ENCODE measurements around the gene USP31. TPM values are rescaled to one million over a fixed set of nuclear protein-coding genes. Genes with fewer than 3 reads are reported as not detected.

Gene USP31
- total RNA-seq, 1 experiment from 2014 or later = 3.5 TPM

DNA sequence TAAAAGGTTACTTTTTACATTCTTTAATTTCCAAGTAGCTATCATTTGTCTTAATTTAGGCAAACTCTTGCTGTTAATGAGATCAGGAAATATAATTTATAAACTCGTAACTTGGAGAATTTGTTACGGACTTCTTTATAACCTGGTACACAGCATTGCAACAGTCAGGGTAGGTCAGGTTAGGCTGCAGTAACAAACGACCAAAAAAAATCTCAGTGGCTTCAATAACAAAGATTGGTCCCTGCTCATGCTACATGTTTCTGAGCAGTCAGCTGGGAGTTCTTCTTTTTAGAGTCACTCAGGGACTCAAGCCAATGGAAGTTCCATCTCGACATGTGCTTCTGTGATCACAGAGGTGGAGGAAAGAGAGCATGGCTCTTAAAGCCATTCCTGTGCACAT is 110.1 kb downstream of the USP31 start:
- H3K9me3 ChIP-seq (ENCODE audit: low read length) = no peaks in the 10 kb centered on the region
- no peaks in the 10 kb centered on the region for H3K27me3 ChIP-seq (ENCODE audit: low read length)
- H3K4me3 ChIP-seq (ENCODE audit: low read length) = no peak overlapping the region
- no peaks in the 10 kb centered on the region for H4K20me1 ChIP-seq (ENCODE audit: insufficient read depth, low read depth, low read length)
- H3K36me3 ChIP-seq (ENCODE audit: insufficient read depth, low read length) = no peaks in the 10 kb centered on the region
- H3K27ac ChIP-seq (ENCODE audit: low read length) = no peak overlapping the region
- no peaks in the 10 kb centered on the region for H3K9me2 ChIP-seq (replicated peaks; ENCODE audit: insufficient read depth, low read length)
- H3K79me2 ChIP-seq (ENCODE audit: low read length) = no peaks in the 10 kb centered on the region
- H3K9ac ChIP-seq (ENCODE audit: low read length) = no peak overlapping the region
- no peak overlapping the region for H2AFZ ChIP-seq (ENCODE audit: low read length)
- H3K4me2 ChIP-seq (ENCODE audit: low read depth, low read length, poor library complexity, severe bottlenecking) = no peak overlapping the region
- H3K4me1 ChIP-seq (ENCODE audit: low read length) = no peaks in the 10 kb centered on the region
- no peak for DNase-seq

DNA sequence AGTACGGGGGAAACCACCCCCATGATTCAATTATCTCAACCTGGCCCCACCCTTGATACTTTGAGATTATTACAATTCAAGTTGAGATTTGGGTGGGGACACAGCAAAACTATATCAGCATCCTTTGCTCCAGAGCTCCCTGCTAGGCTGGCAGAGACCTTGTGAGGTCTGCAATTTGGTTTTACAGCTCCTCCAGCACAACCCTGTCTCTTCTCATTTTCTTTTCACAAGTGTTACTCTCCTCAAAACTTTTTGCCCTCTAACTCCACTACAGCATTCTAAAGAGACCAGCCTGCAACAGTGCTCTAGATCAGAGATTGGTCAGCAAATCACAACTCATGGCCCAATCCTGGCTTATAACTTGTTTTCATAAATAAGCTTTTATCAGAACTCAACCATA is 114.0 kb downstream of the USP31 start:
- Histone ChIP-seq H3K9ac (ENCODE audit: low read length) (no peak overlapping the region), H3K4me3 (ENCODE audit: low read length) (no peak overlapping the region), H3K9me3 (ENCODE audit: low read length) (peaks cover 6% of the 10 kb centered on the region; the same call in 1 of the 2 replicates), H3K9me2 (replicated peaks; ENCODE audit: insufficient read depth, low read length) (no peaks in the 10 kb centered on the region), H3K27me3 (ENCODE audit: low read length) (no peaks in the 10 kb centered on the region), H4K20me1 (ENCODE audit: insufficient read depth, low read depth, low read length) (no peaks in the 10 kb centered on the region), H3K79me2 (ENCODE audit: low read length) (no peaks in the 10 kb centered on the region), H3K4me2 (ENCODE audit: low read depth, low read length, poor library complexity, severe bottlenecking) (no peak overlapping the region), H3K27ac (ENCODE audit: low read length) (no peak overlapping the region), H3K4me1 (ENCODE audit: low read length) (peaks cover 7% of the 10 kb centered on the region), H2AFZ (ENCODE audit: low read length) (no peak overlapping the region), H3K36me3 (ENCODE audit: insufficient read depth, low read length) (no peaks in the 10 kb centered on the region)
- DNase-seq = no peak

DNA sequence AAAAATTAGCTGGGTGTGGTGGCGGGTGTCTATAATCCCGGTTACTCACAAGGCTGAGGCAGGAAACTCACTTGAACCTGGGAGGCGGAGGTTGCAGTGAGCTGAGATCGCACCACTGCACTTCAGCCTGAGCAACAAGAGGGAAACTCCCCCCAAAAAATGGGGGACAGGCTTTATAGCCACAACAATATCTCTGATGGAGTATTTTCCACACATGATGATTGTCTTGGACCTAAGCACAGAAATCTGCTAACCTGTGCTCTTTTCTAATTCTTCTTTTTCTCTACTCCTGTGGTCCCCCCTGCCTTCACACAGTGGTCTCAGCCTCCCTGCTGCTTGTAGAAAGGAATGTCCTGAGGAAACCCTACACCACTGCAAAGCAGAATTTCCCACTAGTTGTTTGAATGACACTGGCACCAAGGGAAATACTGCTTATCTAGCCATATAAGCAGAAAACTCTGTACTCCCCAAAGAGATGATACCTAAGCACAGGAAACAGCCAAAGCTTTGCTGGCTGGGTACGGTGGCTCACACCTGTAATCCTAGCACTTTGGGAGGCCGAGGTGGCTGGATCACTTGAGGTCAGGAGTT is 117.6 kb downstream of the USP31 start:
- H3K9me3 ChIP-seq (ENCODE audit: low read length) = peaks cover 6% of the 10 kb centered on the region; the same call in 1 of the 2 replicates
- H4K20me1 ChIP-seq (ENCODE audit: insufficient read depth, low read depth, low read length) = no peaks in the 10 kb centered on the region
- H3K36me3 ChIP-seq (ENCODE audit: insufficient read depth, low read length) = no peaks in the 10 kb centered on the region
- no peaks in the 10 kb centered on the region for H3K9me2 ChIP-seq (replicated peaks; ENCODE audit: insufficient read depth, low read length)
- no peaks in the 10 kb centered on the region for H3K79me2 ChIP-seq (ENCODE audit: low read length)
- no peak overlapping the region for H3K27ac ChIP-seq (ENCODE audit: low read length)
- no peak overlapping the region for H2AFZ ChIP-seq (ENCODE audit: low read length)
- H3K27me3 ChIP-seq (ENCODE audit: low read length) = no peaks in the 10 kb centered on the region; the same call in 1 of the 2 replicates
- no peak overlapping the region for H3K4me3 ChIP-seq (ENCODE audit: low read length)
- H3K4me2 ChIP-seq (ENCODE audit: low read depth, low read length, poor library complexity, severe bottlenecking) = no peak overlapping the region
- H3K4me1 ChIP-seq (ENCODE audit: low read length) = peaks cover 20% of the 10 kb centered on the region
- DNase-seq = no peak
- H3K9ac ChIP-seq (ENCODE audit: low read length) = no peak overlapping the region

DNA sequence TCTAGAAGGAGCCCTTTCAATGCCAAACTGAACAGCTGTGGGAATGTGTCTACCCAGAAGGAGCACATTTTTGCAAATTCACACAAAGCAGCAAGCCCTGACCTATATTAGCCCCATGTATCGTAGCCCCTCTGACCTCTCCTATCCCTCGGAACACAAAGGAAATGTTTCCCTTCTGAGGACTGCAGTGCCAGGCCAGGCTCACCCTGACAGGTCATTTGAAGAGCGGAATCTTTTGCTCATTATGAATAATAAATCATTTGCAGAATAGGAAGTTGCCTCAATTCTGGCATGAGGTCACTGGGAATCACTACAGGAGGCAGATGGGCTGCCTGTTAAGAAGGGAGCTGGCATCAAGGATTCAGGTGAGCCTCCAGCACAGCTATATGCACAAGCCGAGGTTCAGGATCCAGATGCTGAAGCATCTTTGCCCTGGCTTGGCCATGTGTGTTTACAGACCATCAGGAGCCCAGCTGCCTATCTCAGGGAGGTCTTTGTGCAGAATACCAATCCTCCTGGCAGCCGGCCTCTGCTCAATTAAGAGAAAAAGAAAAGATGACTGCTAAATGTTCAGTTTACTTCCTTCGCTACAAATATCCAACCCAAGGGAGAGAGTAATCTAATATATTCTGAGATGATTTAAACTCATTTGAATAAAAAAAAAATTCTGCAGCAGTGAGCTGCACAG is 119.4 kb downstream of the USP31 start:
- no peaks in the 10 kb centered on the region for H3K79me2 ChIP-seq (ENCODE audit: low read length)
- H3K27me3 ChIP-seq (ENCODE audit: low read length) = no peaks in the 10 kb centered on the region; the same call in 1 of the 2 replicates
- H3K4me2 ChIP-seq (ENCODE audit: low read depth, low read length, poor library complexity, severe bottlenecking) = peak overlapping the region; percentile 25
- no peak overlapping the region for H3K9ac ChIP-seq (ENCODE audit: low read length)
- no peak overlapping the region for H3K4me3 ChIP-seq (ENCODE audit: low read length)
- no peak overlapping the region for H2AFZ ChIP-seq (ENCODE audit: low read length)
- H4K20me1 ChIP-seq (ENCODE audit: insufficient read depth, low read depth, low read length) = no peaks in the 10 kb centered on the region
- H3K9me2 ChIP-seq (replicated peaks; ENCODE audit: insufficient read depth, low read length) = no peaks in the 10 kb centered on the region
- H3K9me3 ChIP-seq (ENCODE audit: low read length) = peaks cover 6% of the 10 kb centered on the region; the same call in 1 of the 2 replicates
- H3K27ac ChIP-seq (ENCODE audit: low read length) = no peak overlapping the region
- peaks cover 20% of the 10 kb centered on the region for H3K4me1 ChIP-seq (ENCODE audit: low read length)
- DNase-seq = no peak
- H3K36me3 ChIP-seq (ENCODE audit: insufficient read depth, low read length) = no peaks in the 10 kb centered on the region

DNA sequence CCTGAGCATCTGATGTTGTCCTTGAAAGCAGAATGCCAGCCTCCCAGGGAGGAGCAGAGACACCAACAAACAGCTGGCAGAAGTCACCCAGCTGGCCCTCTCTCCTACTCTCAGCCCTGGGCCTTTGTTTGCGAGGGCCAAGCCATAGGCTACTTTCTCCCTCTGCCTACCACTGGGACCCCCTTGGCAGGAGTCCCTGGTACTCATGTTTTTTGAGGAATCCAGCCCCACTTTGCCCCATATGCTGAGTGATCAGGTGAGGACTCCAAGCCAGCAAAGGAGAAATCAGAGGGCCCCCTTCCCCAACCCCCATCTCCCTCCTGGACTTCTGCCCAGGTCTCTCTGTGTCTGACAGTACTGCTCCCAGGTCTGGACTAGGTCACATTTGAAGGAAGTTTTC is 121.9 kb downstream of the USP31 start:
- H3K9me3 ChIP-seq (ENCODE audit: low read length) = no peaks in the 10 kb centered on the region
- no peaks in the 10 kb centered on the region for H3K36me3 ChIP-seq (ENCODE audit: insufficient read depth, low read length)
- no peak overlapping the region for H3K4me2 ChIP-seq (ENCODE audit: low read depth, low read length, poor library complexity, severe bottlenecking)
- H4K20me1 ChIP-seq (ENCODE audit: insufficient read depth, low read depth, low read length) = no peaks in the 10 kb centered on the region
- no peaks in the 10 kb centered on the region for H3K79me2 ChIP-seq (ENCODE audit: low read length)
- no peak for DNase-seq
- H3K4me1 ChIP-seq (ENCODE audit: low read length) = peaks cover 20% of the 10 kb centered on the region
- no peaks in the 10 kb centered on the region; the same call in 1 of the 2 replicates for H3K27me3 ChIP-seq (ENCODE audit: low read length)
- no peak overlapping the region for H3K4me3 ChIP-seq (ENCODE audit: low read length)
- H3K9me2 ChIP-seq (replicated peaks; ENCODE audit: insufficient read depth, low read length) = no peaks in the 10 kb centered on the region
- H3K27ac ChIP-seq (ENCODE audit: low read length) = no peak overlapping the region
- no peak overlapping the region for H2AFZ ChIP-seq (ENCODE audit: low read length)
- no peak overlapping the region for H3K9ac ChIP-seq (ENCODE audit: low read length)

DNA sequence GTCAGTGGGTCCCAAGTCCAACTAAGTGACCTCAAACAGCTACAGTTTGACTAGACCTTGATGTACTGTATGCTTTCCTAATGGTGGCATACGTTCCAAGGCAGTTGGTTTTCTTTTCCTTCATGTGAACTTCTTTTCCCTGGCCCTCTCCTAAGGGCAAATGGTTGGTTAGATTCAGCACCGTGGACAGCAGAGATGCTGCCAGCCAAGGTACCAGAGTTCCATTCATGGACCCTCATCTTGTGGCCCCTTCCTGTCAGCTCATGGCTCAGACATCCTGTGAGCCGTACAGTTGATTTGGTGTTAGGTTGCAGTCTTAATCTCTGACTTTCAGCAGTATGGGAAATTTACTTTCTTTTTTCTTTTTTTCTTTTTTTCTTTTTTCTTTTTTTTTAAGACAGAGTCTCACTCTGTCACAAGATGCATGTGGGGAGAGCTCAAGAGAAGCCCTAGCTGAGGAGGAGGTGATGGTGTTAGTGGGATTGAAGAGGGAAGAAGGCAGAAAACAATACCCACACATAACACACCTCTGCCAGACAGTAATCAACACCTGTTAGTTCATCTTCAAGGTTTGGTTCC is 122.4 kb downstream of the USP31 start:
- Histone ChIP-seq H3K9me3 (ENCODE audit: low read length) (no peaks in the 10 kb centered on the region), H3K9ac (ENCODE audit: low read length) (no peak overlapping the region), H3K9me2 (replicated peaks; ENCODE audit: insufficient read depth, low read length) (no peaks in the 10 kb centered on the region), H4K20me1 (ENCODE audit: insufficient read depth, low read depth, low read length) (no peaks in the 10 kb centered on the region), H3K4me3 (ENCODE audit: low read length) (no peak overlapping the region), H3K79me2 (ENCODE audit: low read length) (no peaks in the 10 kb centered on the region), H3K36me3 (ENCODE audit: insufficient read depth, low read length) (no peaks in the 10 kb centered on the region), H2AFZ (ENCODE audit: low read length) (no peak overlapping the region), H3K4me2 (ENCODE audit: low read depth, low read length, poor library complexity, severe bottlenecking) (no peak overlapping the region), H3K27me3 (ENCODE audit: low read length) (no peaks in the 10 kb centered on the region; the same call in 1 of the 2 replicates), H3K4me1 (ENCODE audit: low read length) (peaks cover 20% of the 10 kb centered on the region), H3K27ac (ENCODE audit: low read length) (no peak overlapping the region)
- peak; percentile 64 for DNase-seq

DNA sequence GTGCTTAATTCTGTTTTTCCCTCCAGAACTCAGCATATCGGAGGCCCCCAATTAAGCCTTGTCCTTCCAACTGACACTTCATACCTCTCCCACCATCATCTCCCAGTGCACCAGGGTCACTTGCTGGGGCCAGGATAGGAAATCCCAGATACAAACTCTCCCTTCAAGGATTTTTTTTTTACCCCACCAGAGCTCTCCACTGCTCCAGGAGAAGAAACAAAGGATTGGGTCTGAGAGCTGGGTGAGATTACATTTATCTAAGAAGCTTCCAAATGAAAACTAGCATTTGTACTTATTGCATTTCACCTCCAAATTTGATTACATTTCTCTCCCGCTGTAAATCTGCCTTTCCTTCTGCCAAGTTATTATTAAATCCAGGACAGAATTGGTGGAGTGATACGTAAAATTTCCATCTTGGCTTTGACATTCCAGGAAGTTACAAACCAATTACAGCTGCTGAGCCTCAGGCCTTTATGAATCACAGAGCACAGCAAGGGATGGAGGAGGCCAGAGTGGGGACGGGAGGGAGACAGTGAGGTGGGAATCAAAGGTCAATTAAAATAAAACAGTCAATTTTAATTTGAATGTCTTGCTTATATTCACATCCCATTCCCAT is 123.5 kb downstream of the USP31 start:
- Histone ChIP-seq H3K9me2 (replicated peaks; ENCODE audit: insufficient read depth, low read length) (no peaks in the 10 kb centered on the region), H3K27me3 (ENCODE audit: low read length) (no peaks in the 10 kb centered on the region; the same call in 1 of the 2 replicates), H3K9me3 (ENCODE audit: low read length) (no peaks in the 10 kb centered on the region), H2AFZ (ENCODE audit: low read length) (no peak overlapping the region), H3K4me3 (ENCODE audit: low read length) (no peak overlapping the region), H3K27ac (ENCODE audit: low read length) (no peak overlapping the region), H3K36me3 (ENCODE audit: insufficient read depth, low read length) (no peaks in the 10 kb centered on the region), H3K4me1 (ENCODE audit: low read length) (peaks cover 19% of the 10 kb centered on the region), H3K79me2 (ENCODE audit: low read length) (no peaks in the 10 kb centered on the region), H3K4me2 (ENCODE audit: low read depth, low read length, poor library complexity, severe bottlenecking) (no peak overlapping the region), H4K20me1 (ENCODE audit: insufficient read depth, low read depth, low read length) (no peaks in the 10 kb centered on the region), H3K9ac (ENCODE audit: low read length) (no peak overlapping the region)
- DNase-seq = no peak

DNA sequence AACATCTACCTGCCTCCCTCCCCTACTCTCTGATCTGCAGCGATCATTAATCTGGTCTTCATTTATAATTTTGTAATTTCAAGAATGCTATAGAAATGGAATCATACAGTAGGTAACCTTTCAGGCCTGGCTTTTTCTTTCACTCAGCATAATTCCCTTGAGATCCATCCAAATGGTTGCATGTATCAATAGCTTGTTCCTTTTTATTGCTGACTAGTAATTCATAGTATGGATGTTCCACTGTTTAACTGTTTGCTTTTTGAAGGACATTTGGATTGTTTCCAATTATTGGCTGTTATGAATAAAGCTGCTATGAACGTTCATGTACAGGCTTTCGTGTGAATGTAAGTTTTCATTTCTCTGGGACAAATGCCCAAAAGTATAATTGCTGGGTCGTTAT is 125.2 kb downstream of the USP31 start:
- no peak overlapping the region for H3K9ac ChIP-seq (ENCODE audit: low read length)
- peaks cover 5% of the 10 kb centered on the region; the same call in 1 of the 2 replicates for H3K4me1 ChIP-seq (ENCODE audit: low read length)
- no peaks in the 10 kb centered on the region; the same call in 1 of the 2 replicates for H3K27me3 ChIP-seq (ENCODE audit: low read length)
- H3K36me3 ChIP-seq (ENCODE audit: insufficient read depth, low read length) = no peaks in the 10 kb centered on the region
- H4K20me1 ChIP-seq (ENCODE audit: insufficient read depth, low read depth, low read length) = no peaks in the 10 kb centered on the region
- H3K4me3 ChIP-seq (ENCODE audit: low read length) = no peak overlapping the region
- H3K9me3 ChIP-seq (ENCODE audit: low read length) = no peaks in the 10 kb centered on the region
- no peak overlapping the region for H3K4me2 ChIP-seq (ENCODE audit: low read depth, low read length, poor library complexity, severe bottlenecking)
- H2AFZ ChIP-seq (ENCODE audit: low read length) = no peak overlapping the region
- no peak overlapping the region for H3K27ac ChIP-seq (ENCODE audit: low read length)
- DNase-seq = no peak
- no peaks in the 10 kb centered on the region for H3K79me2 ChIP-seq (ENCODE audit: low read length)
- H3K9me2 ChIP-seq (replicated peaks; ENCODE audit: insufficient read depth, low read length) = no peaks in the 10 kb centered on the region

All from Karpas-422 (cell line).